ENCODE data around the gene RHBG. TPM values are rescaled to one million over a fixed set of nuclear protein-coding genes. Genes with fewer than 3 reads are reported as not detected.
"Not testable (repeated sequence)": the region's sequence is repeated elsewhere in the genome, so short reads cannot be mapped to it uniquely, and the experiment has no call there.

Gene RHBG
- total RNA-seq, 1 donor from 2014 or later, result not detected

- TF ChIP-seq CTCF (IDR thresholded peaks at IDR 0.05), result no peak
- Mint-ChIP-seq H3K9me3 (no peaks in the 10 kb centered on the region), H3K4me3 (no peak overlapping the region), H3K27me3 (peaks cover 16% of the 10 kb centered on the region), H3K27ac (no peak overlapping the region), H3K4me1 (peaks cover under 1% of the 10 kb centered on the region), H3K36me3 (ENCODE audit: low read depth) (no peaks in the 10 kb centered on the region)
- ATAC-seq (ENCODE audit: low read depth) (no peak), DNase-seq (no peak)
- CTCF ChIA-PET, result interaction anchor here (1.5 kb wide), 1 partner anchor 14 kb away, joined by 6 read pairs; no protein-coding TSS in a partner anchor
- intact Hi-C loops (cut with micrococcal nuclease), result no loop called here
- POLR2A ChIA-PET, result no interaction called here
These were observed 24.6 kb upstream of the RHBG start for GRCh38 chr1:156344409-156344808.

DNA sequence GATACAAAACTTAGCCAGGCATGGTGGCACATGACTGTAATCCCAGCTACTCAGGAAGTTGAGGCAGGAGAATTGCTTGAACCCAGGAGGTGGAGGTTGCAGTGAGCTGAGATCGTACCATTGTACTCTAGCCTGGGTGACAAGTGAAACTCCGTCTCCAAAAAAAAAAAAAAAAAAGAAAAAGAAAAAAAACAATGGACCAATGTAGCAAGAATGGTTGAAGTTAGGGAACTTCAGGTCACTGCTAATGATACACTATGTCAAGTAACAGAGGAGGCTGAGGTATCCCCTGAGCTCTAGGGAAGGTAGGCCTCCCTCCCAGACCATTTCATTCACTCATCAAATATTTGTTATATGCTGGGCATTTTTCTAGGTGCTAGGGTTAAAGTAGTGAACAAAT, 23.0 kb upstream of the RHBG start:
- peaks cover 16% of the 10 kb centered on the region for H3K27me3 Mint-ChIP-seq
- H3K4me3 Mint-ChIP-seq; ATAC-seq (ENCODE audit: low read depth); H3K36me3 Mint-ChIP-seq (ENCODE audit: low read depth); H3K9me3 Mint-ChIP-seq; DNase-seq; H3K27ac Mint-ChIP-seq; intact Hi-C loops (cut with micrococcal nuclease); H3K4me1 Mint-ChIP-seq; CTCF ChIA-PET: not testable (repeated sequence)
- POLR2A ChIA-PET, result interaction anchor here (0.6 kb wide), 1 partner anchor 64 kb away, joined by 10 read pairs; the partner anchor contains the start of gene SMG5

GRCh38 chr1:156346636-156347035, 22.4 kb upstream of the RHBG start:
- DNase-seq (no peak), ATAC-seq (ENCODE audit: low read depth) (no peak)
- H3K4me1 Mint-ChIP-seq, result no peaks in the 10 kb centered on the region
- no peak for TF ChIP-seq CTCF (IDR thresholded peaks at IDR 0.05)
- ChIA-PET CTCF (no interaction called here), POLR2A (no interaction called here)
- intact Hi-C loops (cut with micrococcal nuclease), result no loop called here
- no peaks in the 10 kb centered on the region for H3K9me3 Mint-ChIP-seq
- H3K4me3 Mint-ChIP-seq, result no peak overlapping the region
- no peak overlapping the region for H3K27ac Mint-ChIP-seq
- H3K27me3 Mint-ChIP-seq, result peaks cover 16% of the 10 kb centered on the region
- no peaks in the 10 kb centered on the region for H3K36me3 Mint-ChIP-seq (ENCODE audit: low read depth)

DNA sequence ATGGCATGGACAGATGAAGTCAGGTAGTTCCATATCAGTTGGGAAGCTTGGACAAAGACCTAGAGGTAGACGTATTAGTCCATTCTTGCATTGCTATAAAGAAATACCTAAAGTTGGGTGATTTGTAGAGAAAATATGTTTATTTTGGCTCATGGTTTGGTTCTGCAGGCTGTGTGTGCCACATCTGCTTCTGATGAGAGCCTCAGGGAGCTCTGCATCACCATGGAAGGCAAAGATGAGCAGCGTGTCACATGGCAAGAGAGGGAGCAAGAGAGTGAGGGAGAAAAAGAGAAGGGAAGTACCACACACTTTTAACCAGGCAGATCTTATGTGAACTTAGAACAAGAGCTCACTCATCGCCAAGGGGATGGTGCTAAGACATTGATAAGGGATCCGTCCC, 21.7 kb upstream of the RHBG start:
- DNase-seq (no peak), ATAC-seq (ENCODE audit: low read depth) (no peak)
- no peak overlapping the region for H3K27ac Mint-ChIP-seq
- H3K4me3 Mint-ChIP-seq, result no peak overlapping the region
- no peaks in the 10 kb centered on the region for H3K36me3 Mint-ChIP-seq (ENCODE audit: low read depth)
- CTCF ChIA-PET, result interaction anchor here (1.4 kb wide), 1 partner anchor 38 kb away, joined by 6 read pairs; no protein-coding TSS in a partner anchor
- intact Hi-C loops (cut with micrococcal nuclease), result no loop called here
- no peaks in the 10 kb centered on the region for H3K4me1 Mint-ChIP-seq
- no peaks in the 10 kb centered on the region for H3K9me3 Mint-ChIP-seq
- peaks cover 16% of the 10 kb centered on the region for H3K27me3 Mint-ChIP-seq
- POLR2A ChIA-PET, result interaction anchor here (0.6 kb wide), 1 partner anchor 11 kb away, joined by 5 read pairs; no protein-coding TSS in a partner anchor
- TF ChIP-seq CTCF (IDR thresholded peaks at IDR 0.05), result no peak

DNA sequence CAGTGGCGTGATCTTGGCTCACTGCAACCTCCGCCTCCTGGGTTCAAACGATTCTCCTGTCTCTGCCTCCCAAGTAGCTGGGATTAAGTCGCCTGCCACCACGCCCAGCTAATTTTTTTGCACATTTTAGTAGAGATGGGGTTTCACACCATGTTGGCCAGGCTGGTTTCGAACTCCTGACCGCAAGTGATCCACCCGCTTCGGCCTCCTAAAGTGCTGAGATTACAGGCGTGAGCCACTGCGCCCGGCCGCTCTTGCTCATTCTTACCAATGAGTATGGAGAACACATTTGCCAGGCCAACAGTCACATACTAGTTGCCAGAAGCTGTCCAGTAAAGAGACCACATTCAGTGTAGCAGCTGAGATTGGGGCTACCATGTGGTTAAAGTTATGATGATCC, 16.5 kb upstream of the RHBG start:
- H3K27ac Mint-ChIP-seq; H3K36me3 Mint-ChIP-seq (ENCODE audit: low read depth); H3K4me3 Mint-ChIP-seq; DNase-seq; H3K4me1 Mint-ChIP-seq; ATAC-seq (ENCODE audit: low read depth); H3K9me3 Mint-ChIP-seq; intact Hi-C loops (cut with micrococcal nuclease): not testable (repeated sequence)
- H3K27me3 Mint-ChIP-seq, result peaks cover 24% of the 10 kb centered on the region
- ChIA-PET CTCF (interaction anchor here (1.1 kb wide), 1 partner anchor 33 kb away, joined by 3 read pairs; no protein-coding TSS in a partner anchor), POLR2A (interaction anchor here (0.7 kb wide), 1 partner anchor 268 kb away, joined by 8 read pairs; no protein-coding TSS in a partner anchor)

DNA sequence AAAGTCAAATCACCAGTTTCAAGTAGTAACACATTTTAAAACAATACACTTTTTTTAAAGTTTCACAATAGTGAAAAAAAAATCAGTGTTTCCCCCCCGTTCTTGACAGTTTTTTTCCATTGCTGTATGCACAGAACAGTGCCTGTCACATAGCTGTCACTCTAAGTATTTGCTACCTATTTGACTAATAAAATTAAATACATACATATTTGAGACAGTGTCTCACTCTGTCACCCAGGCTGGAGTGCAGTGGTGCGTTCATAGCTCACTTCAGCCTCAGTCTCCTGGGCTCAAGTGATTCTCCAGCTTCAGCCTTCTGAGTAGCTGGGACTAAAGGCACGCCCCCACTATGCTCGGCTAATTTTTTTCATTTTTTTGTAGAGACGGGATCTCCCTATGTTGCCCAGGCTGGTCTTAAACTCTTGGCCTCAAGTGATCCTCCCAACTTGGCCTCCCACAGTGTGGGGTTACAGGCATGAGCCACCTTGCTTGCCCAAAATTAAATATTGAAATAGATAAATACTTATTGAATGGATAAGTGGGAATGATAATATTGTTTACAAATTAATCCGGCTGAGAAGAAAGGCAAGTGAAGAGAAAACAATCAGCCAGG, 12.6 kb upstream of the RHBG start:
- Mint-ChIP-seq H3K4me3 (no peak overlapping the region), H3K27me3 (peaks cover 31% of the 10 kb centered on the region), H3K27ac (no peak overlapping the region), H3K9me3 (no peaks in the 10 kb centered on the region), H3K36me3 (ENCODE audit: low read depth) (no peaks in the 10 kb centered on the region), H3K4me1 (peaks cover 4% of the 10 kb centered on the region)
- POLR2A ChIA-PET, result no interaction called here
- DNase-seq (no peak), ATAC-seq (ENCODE audit: low read depth) (no peak)
- CTCF ChIA-PET, result interaction anchor here (0.7 to 1.7 kb wide), 5 partner anchors 20 to 378 kb away, joined by 3 to 4 read pairs (median 3); partner anchors contain the start of gene ARHGEF2
- no peak for TF ChIP-seq CTCF (IDR thresholded peaks at IDR 0.05)
- intact Hi-C loops (cut with micrococcal nuclease), result no loop called here
